ENCODE data around the gene RNH1.

DNA sequence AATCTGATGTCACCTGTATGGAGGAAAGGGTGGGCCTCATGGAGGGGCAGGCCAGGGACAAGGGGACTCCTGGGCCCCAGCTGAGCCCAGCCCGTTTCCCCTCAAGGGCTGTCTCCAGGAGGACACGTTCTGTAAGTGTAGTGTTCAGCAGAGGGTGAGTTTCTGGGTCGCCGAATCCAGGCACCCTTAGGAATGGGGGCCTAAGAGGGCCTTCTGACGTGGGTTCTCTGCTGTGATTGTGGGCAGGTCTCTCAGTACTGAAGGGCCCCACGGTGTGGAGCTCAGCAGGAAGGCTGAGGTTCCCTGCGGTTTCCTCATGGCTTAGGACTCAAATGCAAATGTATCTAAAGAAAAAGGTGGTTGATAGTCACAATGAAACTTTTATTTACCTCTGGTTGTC lies 50.5 kb downstream of the RNH1 start:
- TF ChIP-seq, protein P1, sequence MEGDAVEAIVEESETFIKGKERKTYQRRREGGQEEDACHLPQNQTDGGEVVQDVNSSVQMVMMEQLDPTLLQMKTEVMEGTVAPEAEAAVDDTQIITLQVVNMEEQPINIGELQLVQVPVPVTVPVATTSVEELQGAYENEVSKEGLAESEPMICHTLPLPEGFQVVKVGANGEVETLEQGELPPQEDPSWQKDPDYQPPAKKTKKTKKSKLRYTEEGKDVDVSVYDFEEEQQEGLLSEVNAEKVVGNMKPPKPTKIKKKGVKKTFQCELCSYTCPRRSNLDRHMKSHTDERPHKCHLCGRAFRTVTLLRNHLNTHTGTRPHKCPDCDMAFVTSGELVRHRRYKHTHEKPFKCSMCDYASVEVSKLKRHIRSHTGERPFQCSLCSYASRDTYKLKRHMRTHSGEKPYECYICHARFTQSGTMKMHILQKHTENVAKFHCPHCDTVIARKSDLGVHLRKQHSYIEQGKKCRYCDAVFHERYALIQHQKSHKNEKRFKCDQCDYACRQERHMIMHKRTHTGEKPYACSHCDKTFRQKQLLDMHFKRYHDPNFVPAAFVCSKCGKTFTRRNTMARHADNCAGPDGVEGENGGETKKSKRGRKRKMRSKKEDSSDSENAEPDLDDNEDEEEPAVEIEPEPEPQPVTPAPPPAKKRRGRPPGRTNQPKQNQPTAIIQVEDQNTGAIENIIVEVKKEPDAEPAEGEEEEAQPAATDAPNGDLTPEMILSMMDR (conservative IDR thresholded peaks at IDR 0.05; ENCODE audit: low read length): no peak
- TF ChIP-seq EZH2phosphoT487 (IDR thresholded peaks at IDR 0.05; ENCODE audit: borderline replicate concordance, low read depth, low read length): no peak

Data from OCI-LY7 (cell line).